DND-41 (cell line): Measurements from ENCODE around the gene SNAPC4.

ENCODE experiments used
- EZH2 ChIP-seq: IDR thresholded peaks from 3 replicates; pipeline ENCODE4 v1.6.1; 2012; ENCODE audit warnings: borderline replicate concordance, low read depth, mild to moderate bottlenecking, moderate library complexity, low read length, inconsistent platforms; ENCODE audit not compliant: severe bottlenecking
- TF ChIP-seq, protein P1 (sequence below): IDR thresholded peaks from 2 replicates; pipeline ENCODE4 v1.5.1; 2012; ENCODE audit warnings: borderline replicate concordance, low read length, moderate library complexity, mild to moderate bottlenecking; ENCODE audit not compliant: poor library complexity, severe bottlenecking; ENCODE audit errors: extremely low read depth

- TF ChIP-seq, protein P1, sequence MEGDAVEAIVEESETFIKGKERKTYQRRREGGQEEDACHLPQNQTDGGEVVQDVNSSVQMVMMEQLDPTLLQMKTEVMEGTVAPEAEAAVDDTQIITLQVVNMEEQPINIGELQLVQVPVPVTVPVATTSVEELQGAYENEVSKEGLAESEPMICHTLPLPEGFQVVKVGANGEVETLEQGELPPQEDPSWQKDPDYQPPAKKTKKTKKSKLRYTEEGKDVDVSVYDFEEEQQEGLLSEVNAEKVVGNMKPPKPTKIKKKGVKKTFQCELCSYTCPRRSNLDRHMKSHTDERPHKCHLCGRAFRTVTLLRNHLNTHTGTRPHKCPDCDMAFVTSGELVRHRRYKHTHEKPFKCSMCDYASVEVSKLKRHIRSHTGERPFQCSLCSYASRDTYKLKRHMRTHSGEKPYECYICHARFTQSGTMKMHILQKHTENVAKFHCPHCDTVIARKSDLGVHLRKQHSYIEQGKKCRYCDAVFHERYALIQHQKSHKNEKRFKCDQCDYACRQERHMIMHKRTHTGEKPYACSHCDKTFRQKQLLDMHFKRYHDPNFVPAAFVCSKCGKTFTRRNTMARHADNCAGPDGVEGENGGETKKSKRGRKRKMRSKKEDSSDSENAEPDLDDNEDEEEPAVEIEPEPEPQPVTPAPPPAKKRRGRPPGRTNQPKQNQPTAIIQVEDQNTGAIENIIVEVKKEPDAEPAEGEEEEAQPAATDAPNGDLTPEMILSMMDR, result no peak
- TF ChIP-seq EZH2, result no peak
Measured at GRCh38 chr9:136409557-136410455, 9.8 kb upstream of the SNAPC4 start.
